WTC11 (cell line): ENCODE data around the gene NFIA. TPM values are rescaled to one million over a fixed set of nuclear protein-coding genes. Genes with fewer than 3 reads are reported as not detected.

ENCODE experiments used
- ATAC-seq: fragments of 200-7000 bp; cut with Tn5 transposase; 2 replicates; pipeline ENCODE4 v1.10.0; 2021; ENCODE audit warnings: mild to moderate bottlenecking, moderate library complexity
- CTCF ChIA-PET: fragments of 300-600 bp; sonication (Branson Sonifier 250); formaldehyde crosslinking; loops from one replicate; lab custom pipeline; 2021; ENCODE audit warnings: antibody characterized with exemption; lab: Charles Lee
- POLR2A ChIA-PET: fragments of 350-600 bp; sonication (Branson Sonifier 250); formaldehyde crosslinking; loops from one replicate; lab custom pipeline; 2021; ENCODE audit warnings: antibody characterized with exemption; lab: Charles Lee
- DNase-seq: peaks from one replicate; pipeline ENCODE4 v3.0.0; 2021; ENCODE audit warnings: low spot score
- H3K27ac Mint-ChIP-seq: 2 replicates; pipeline ENCODE4 v1.8.0; 2021; ENCODE audit warnings: mixed read lengths
- H3K27me3 Mint-ChIP-seq: 2 replicates; pipeline ENCODE4 v1.8.0; 2021; ENCODE audit warnings: low read depth, mild to moderate bottlenecking, moderate library complexity, mixed read lengths
- H3K36me3 Mint-ChIP-seq: 2 replicates; pipeline ENCODE4 v1.8.0; 2021; ENCODE audit warnings: mixed read lengths
- H3K4me1 Mint-ChIP-seq: 2 replicates; pipeline ENCODE4 v1.8.0; 2022; ENCODE audit warnings: mixed read lengths
- H3K4me3 Mint-ChIP-seq: 2 replicates; pipeline ENCODE4 v1.8.0; 2021; ENCODE audit warnings: mild to moderate bottlenecking, moderate library complexity, mixed read lengths
- H3K9me3 Mint-ChIP-seq: 2 replicates; pipeline ENCODE4 v1.8.0; 2021; ENCODE audit warnings: mixed read lengths
- ATF1 ChIP-seq: sonication (generic); formaldehyde crosslinking; IDR thresholded peaks from 2 replicates; pipeline ENCODE4 v1.8.1; 2023; ENCODE audit warnings: mild to moderate bottlenecking, moderate library complexity, missing genetic modification reagents
- CREM ChIP-seq: sonication (generic); formaldehyde crosslinking; IDR thresholded peaks from 2 replicates; pipeline ENCODE4 v1.8.1; 2022; ENCODE audit warnings: mild to moderate bottlenecking, missing genetic modification reagents, moderate library complexity
- E2F4 ChIP-seq: sonication (generic); formaldehyde crosslinking; IDR thresholded peaks from 2 replicates; pipeline ENCODE4 v1.8.1; 2022; ENCODE audit warnings: low read depth, mild to moderate bottlenecking, moderate library complexity, missing genetic modification reagents, borderline replicate concordance
- E2F5 ChIP-seq: sonication (generic); formaldehyde crosslinking; IDR thresholded peaks from 2 replicates; pipeline ENCODE4 v1.8.1; 2022; ENCODE audit warnings: mild to moderate bottlenecking, moderate library complexity, missing genetic modification reagents
- ERG ChIP-seq: fragments of 250-450 bp; sonication (Bioruptor Pico); IDR thresholded peaks from 2 replicates; pipeline ENCODE4 v1.8.0; 2021; ENCODE audit warnings: mild to moderate bottlenecking
- FOXJ3 ChIP-seq: sonication (generic); formaldehyde crosslinking; IDR thresholded peaks from 2 replicates; pipeline ENCODE4 v1.9.0; 2021; ENCODE audit warnings: missing genetic modification reagents, mild to moderate bottlenecking, borderline replicate concordance
- GTF2I ChIP-seq: fragments of 250-450 bp; sonication (Bioruptor Pico); conservative IDR thresholded peaks from 2 replicates; pipeline ENCODE4 v1.4.0; 2021; ENCODE audit warnings: mild to moderate bottlenecking
- HMGA2 ChIP-seq: fragments of 250-450 bp; sonication (Bioruptor Pico); IDR thresholded peaks from 2 replicates; pipeline ENCODE4 v1.4.0; 2021; ENCODE audit warnings: mild to moderate bottlenecking, moderate library complexity
- IRF2 ChIP-seq: sonication (generic); formaldehyde crosslinking; IDR thresholded peaks from 2 replicates; pipeline ENCODE4 v1.8.0; 2022; ENCODE audit warnings: low read depth, missing genetic modification reagents, borderline replicate concordance
- JUN ChIP-seq: sonication (generic); formaldehyde crosslinking; IDR thresholded peaks from 2 replicates; pipeline ENCODE4 v1.8.0; 2023; ENCODE audit warnings: mild to moderate bottlenecking, missing genetic modification reagents
- KAT7 ChIP-seq: sonication (generic); formaldehyde crosslinking; IDR thresholded peaks from 2 replicates; pipeline ENCODE4 v1.8.1; 2023; ENCODE audit warnings: missing genetic modification reagents, mild to moderate bottlenecking, borderline replicate concordance
- MAX ChIP-seq: sonication (generic); formaldehyde crosslinking; IDR thresholded peaks from 2 replicates; pipeline ENCODE4 v1.8.0; 2022; ENCODE audit warnings: mild to moderate bottlenecking, missing genetic modification reagents
- NR1H2 ChIP-seq: sonication (generic); formaldehyde crosslinking; IDR thresholded peaks from 2 replicates; pipeline ENCODE4 v1.9.0; 2021; ENCODE audit warnings: mild to moderate bottlenecking, moderate library complexity, missing genetic modification reagents
- OVOL2 ChIP-seq: fragments of 250-450 bp; sonication (Bioruptor Pico); IDR thresholded peaks from 2 replicates; pipeline ENCODE4 v1.9.0; 2021; ENCODE audit warnings: mild to moderate bottlenecking, borderline replicate concordance
- PREB ChIP-seq: sonication (generic); formaldehyde crosslinking; IDR thresholded peaks from 2 replicates; pipeline ENCODE4 v1.8.1; 2022; ENCODE audit warnings: mild to moderate bottlenecking, missing genetic modification reagents, moderate library complexity, borderline replicate concordance
- PRRX2 ChIP-seq: fragments of 250-450 bp; sonication (Bioruptor Pico); IDR thresholded peaks from 2 replicates; pipeline ENCODE4 v1.8.0; 2021; ENCODE audit warnings: mild to moderate bottlenecking
- RELA ChIP-seq: sonication (generic); formaldehyde crosslinking; IDR thresholded peaks from 2 replicates; pipeline ENCODE4 v1.8.1; 2022; ENCODE audit warnings: missing genetic modification reagents, mild to moderate bottlenecking, borderline replicate concordance
- RORB ChIP-seq: fragments of 250-450 bp; sonication (Bioruptor Pico); IDR thresholded peaks from 2 replicates; pipeline ENCODE4 v1.9.0; 2021; ENCODE audit warnings: mild to moderate bottlenecking
- SMAD4 ChIP-seq: sonication (generic); formaldehyde crosslinking; IDR thresholded peaks from 2 replicates; pipeline ENCODE4 v1.8.0; 2022; ENCODE audit warnings: mild to moderate bottlenecking, missing genetic modification reagents
- SOX15 ChIP-seq: fragments of 250-450 bp; sonication (Bioruptor Pico); IDR thresholded peaks from 2 replicates; pipeline ENCODE4 v1.9.0; 2021; ENCODE audit warnings: mild to moderate bottlenecking
- STAT6 ChIP-seq: sonication (generic); formaldehyde crosslinking; conservative IDR thresholded peaks from 2 replicates; pipeline ENCODE4 v1.8.1; 2023; ENCODE audit warnings: mild to moderate bottlenecking, low read depth, missing genetic modification reagents, moderate library complexity
- TP53 ChIP-seq: sonication (generic); formaldehyde crosslinking; IDR thresholded peaks from 2 replicates; pipeline ENCODE4 v1.8.1; 2023; ENCODE audit warnings: mild to moderate bottlenecking, missing genetic modification reagents
- ZBTB21 ChIP-seq: sonication (generic); formaldehyde crosslinking; IDR thresholded peaks from 2 replicates; pipeline ENCODE4 v1.8.1; 2023; ENCODE audit warnings: mild to moderate bottlenecking, missing genetic modification reagents, borderline replicate concordance
- ZNF263 ChIP-seq: sonication (generic); formaldehyde crosslinking; IDR thresholded peaks from 2 replicates; pipeline ENCODE4 v1.8.1; 2022; ENCODE audit warnings: low read depth, mild to moderate bottlenecking, moderate library complexity, missing genetic modification reagents
- ZNF281 ChIP-seq: sonication (generic); formaldehyde crosslinking; IDR thresholded peaks from 2 replicates; pipeline ENCODE4 v1.8.0; 2023; ENCODE audit warnings: mild to moderate bottlenecking, missing genetic modification reagents
- ZNF512 ChIP-seq: sonication (generic); formaldehyde crosslinking; IDR thresholded peaks from 2 replicates; pipeline ENCODE4 v1.8.1; 2022; ENCODE audit warnings: missing genetic modification reagents, borderline replicate concordance
- total RNA-seq: library from RNA; stranded (reverse); gene quantifications from 3 replicates; pipeline ENCODE4 v1.2.3, GENCODE V29; 2021

NFIA gene
- total RNA-seq, 1 experiment from 2014 or later = 16.7 TPM

- TF ChIP-seq MAX (CRISPR knock-in tag) (no peak), PRRX2 (CRISPR knock-in tag) (no peak), IRF2 (no peak), FOXJ3 (CRISPR knock-in tag) (no peak), ZBTB21 (CRISPR knock-in tag) (no peak), ZNF512 (CRISPR knock-in tag) (no peak), JUN (CRISPR knock-in tag) (no peak), NR1H2 (CRISPR knock-in tag) (no peak), PREB (no peak), E2F5 (CRISPR knock-in tag) (no peak), STAT6 (CRISPR knock-in tag) (no peak), RORB (CRISPR knock-in tag) (no peak), ERG (CRISPR knock-in tag) (no peak)
- TF ChIP-seq, all 79 proteins: peak for 0
These were observed 102.3 kb downstream of the NFIA start (continued) for GRCh38 chr1:61184714-61185106.

- Mint-ChIP-seq H3K9me3 (no peaks in the 10 kb centered on the region), H3K4me1 (peaks cover 45% of the 10 kb centered on the region), H3K36me3 (no peaks in the 10 kb centered on the region), H3K4me3 (no peak overlapping the region), H3K27me3 (no peaks in the 10 kb centered on the region), H3K27ac (no peak overlapping the region)
- ATAC-seq = no peak
- no peak for DNase-seq
- ChIA-PET CTCF (no interaction called here), POLR2A (no interaction called here)
- TF ChIP-seq HMGA2 (CRISPR knock-in tag) = no peak
- TF ChIP-seq CREM (CRISPR knock-in tag) = no peak
- no peak for TF ChIP-seq E2F4 (CRISPR knock-in tag)
- TF ChIP-seq ZNF281 (CRISPR knock-in tag) = no peak
- TF ChIP-seq SMAD4 (CRISPR knock-in tag) = no peak
- no peak for TF ChIP-seq KAT7 (CRISPR knock-in tag)
- no peak for TF ChIP-seq RORB (CRISPR knock-in tag)
- no peak for TF ChIP-seq GTF2I (CRISPR knock-in tag)
- TF ChIP-seq E2F5 (CRISPR knock-in tag) = no peak
- TF ChIP-seq OVOL2 (CRISPR knock-in tag) = no peak
- TF ChIP-seq TP53 (CRISPR knock-in tag) = no peak
- no peak for TF ChIP-seq RELA (CRISPR knock-in tag)
- TF ChIP-seq ATF1 (CRISPR knock-in tag) = no peak
- no peak for TF ChIP-seq SOX15 (CRISPR knock-in tag)
- no peak for TF ChIP-seq ZNF263 (CRISPR knock-in tag)
These were observed 104.4 kb downstream of the NFIA start for GRCh38 chr1:61186753-61187152.
